GM21723 (cell line): ENCODE measurements around the gene IL37.

Source experiments
- ATAC-seq: cut with Tn5 transposase; IDR thresholded peaks from one replicate; pipeline ENCODE4 v1.9.1; 2021; ENCODE audit warnings: mild to moderate bottlenecking, moderate library complexity; ENCODE audit not compliant: unreplicated experiment

The IL37 gene, protein sequence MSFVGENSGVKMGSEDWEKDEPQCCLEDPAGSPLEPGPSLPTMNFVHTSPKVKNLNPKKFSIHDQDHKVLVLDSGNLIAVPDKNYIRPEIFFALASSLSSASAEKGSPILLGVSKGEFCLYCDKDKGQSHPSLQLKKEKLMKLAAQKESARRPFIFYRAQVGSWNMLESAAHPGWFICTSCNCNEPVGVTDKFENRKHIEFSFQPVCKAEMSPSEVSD

DNA sequence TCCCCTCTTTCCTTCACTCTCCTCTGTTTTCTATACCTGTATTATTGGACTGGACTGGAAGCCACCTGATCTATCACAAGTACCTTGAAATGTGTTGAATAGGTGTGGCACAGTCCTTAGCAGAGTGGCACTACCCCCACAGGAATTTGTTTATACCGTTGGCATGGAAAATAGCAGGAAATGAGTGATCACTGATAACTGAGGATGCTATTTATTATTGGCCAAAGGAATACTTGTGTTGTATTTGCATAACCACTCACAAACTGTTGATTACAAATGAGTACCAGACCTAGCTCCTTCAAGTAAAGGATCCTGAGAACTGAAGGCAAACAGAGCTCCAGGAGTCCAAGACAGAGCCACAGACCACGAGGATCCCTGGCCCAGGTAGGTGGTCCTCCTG is at the start of gene IL37:
IL37 (plus strand) TSS at position 301 of the 400 bp plus-strand sequence. CDS start 1,848 bp downstream, outside the sequence.
- no peak for ATAC-seq

DNA sequence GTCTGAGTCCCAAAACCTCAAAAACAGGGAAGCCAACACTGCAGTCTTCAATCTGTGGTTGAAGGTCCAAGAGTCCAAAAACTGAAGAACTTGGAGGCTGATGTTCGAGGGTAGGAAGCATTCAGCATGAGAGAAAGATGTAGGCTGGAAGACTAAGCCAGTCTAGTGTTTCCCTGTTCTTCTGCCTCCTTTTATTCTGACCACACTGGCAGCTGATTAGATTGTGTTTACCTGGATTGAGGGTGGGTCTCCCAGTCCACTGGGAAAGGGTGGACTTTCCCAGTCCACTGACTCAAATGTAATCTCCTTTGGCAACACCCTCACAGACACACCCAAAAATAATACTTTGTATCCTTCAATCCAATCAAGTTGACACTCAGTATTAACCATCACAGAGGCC is 46.9 kb upstream of the IL37 start:
- ATAC-seq, result no peak

DNA sequence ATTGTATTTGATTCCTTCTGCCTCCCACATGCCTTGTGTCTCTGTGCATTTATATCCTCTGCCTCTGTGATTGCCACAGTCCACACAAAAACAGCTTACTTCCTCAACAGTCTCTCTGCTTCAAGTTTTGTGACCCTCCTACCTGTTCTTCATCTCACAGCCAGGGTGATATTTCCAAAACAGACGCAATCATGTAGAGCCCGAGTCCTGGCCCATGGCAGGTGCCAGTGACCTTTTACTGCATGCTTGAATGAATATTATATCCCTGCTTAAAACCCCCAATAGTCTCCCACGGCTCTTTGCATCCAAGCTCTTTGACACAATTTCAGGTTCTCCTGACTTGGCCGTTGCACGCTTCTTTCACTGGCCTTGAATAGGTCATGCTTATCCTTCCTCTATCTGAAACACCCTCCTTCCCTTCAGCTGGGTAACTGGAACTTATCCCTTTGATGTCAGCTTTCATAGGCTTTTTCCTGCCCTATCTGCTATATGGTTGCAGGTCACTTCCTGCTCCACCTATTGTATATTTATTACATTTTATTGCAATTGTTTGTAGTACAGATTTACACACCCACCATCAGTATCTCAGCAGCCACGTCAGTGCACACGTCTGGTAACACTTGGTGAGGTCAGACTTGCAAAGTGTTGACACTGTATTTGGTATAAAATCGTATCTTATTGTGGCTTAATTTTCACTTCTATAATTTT is 44.7 kb upstream of the IL37 start:
- no peak for ATAC-seq

DNA sequence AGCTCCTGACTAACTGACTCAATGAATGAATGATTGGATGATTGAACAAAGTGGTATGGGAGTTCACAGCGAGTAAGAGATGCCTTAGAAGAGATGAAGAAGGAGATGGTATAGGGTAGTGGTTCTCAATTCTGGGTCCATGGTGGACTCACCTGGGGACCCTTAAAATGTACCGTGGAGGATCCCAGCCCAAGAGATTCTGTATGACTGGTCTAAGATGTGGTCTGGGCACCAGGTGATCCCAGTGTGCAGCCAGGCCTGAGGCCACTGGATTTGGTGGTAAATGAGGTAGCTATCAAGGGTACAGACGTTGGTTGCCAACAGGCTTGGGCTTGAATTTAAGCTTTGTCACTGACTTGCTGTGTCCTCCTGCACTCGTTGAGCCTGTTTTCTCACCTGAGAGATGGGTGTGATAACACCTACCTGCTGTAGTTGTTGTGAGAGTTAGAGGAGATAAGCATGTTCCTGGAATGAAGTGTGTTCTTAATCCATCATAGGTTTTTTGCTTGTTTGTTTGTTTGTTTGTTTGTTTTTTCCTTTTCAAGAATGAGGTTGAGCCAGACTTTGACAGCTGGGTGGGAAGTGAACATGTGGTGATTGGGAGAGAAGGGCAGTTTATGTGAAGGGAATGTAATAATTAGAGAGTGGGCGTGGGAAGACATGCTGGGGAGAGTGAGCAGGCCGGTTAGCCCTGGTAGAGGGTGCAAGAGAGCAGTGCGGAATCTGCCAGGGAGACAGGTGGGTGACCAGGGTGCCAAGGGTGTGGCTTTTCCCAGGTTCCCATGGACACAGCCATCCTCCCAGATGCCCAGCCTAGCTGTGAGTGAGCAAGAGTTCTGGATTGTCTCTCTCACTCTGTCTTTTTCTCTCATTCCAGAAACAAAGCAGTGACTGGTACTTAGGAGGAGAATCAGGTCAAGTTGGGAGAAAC is 43.0 kb upstream of the IL37 start:
- no peak for ATAC-seq

DNA sequence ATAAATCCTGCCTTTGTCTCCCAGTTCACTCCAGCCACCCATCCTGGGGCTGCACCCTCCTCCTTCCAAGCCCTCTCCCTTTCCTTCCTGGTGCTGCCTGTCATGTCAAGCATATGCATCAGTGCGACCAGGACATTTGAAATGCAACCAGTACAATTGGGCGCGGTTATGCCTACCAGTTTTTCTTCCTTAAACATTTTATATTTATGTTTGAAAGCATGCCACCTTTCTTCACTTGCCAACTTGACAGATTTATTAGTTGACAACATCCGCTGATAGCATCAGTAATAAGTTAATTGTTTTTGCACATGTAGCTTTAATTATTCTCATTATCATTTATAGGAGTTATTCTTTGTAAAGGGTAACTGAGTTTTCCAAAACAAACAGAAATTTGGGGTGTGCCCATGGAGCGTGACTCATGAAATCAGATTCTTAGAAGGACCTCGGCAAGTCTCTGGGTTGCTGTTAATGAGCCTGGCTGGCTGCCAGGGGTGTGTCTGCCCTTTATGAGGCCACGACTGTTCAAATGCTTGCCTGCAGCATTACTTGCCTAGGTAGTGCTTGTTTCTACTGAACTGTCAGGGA is 41.6 kb upstream of the IL37 start:
- ATAC-seq, result no peak

DNA sequence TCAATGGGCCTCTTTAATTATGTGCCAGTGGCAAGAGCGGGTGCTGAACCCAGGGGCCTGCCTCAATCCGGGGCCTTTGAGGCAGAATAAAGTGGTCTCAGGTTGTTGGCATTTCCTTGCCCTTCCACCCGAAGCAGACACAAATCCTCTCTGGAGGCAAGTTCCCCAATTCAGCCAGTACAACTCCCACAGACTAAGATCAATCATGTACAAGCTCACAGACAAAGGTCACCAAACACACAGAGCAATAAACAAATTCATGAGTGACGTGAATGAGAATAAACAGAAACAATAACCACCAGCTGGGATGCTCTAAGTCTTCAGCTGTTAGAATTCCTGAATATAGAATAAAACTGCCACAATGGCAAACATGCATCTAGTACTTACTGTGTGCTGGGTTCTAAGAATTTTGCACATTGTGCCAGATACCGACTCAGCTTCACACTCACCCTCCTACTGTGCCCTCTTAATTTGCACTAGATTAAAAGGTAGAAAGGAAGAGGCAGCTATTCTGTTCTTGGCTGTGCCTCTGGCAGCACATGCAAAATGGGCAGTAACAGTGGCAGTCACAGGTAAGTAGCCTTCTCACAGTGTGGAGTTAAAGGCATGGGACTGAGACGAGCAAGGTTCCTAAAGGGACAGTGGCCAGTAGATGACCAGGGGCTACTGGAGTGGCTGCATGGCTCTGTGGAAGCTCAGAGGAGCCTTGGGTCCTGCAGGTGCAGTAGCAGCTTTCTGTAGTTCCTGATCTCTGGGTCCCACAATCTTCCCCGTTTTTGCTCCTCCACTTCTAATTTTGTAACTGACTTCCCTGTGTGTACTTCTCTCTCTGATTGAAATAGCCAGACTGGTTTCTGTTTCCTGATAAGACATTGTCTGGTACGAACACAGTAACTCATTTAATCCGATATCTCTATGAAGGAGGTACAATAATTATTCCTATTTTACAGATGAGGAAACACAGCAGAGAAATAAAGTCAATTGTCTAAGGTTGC is 39.8 kb upstream of the IL37 start:
- ATAC-seq, result no peak

DNA sequence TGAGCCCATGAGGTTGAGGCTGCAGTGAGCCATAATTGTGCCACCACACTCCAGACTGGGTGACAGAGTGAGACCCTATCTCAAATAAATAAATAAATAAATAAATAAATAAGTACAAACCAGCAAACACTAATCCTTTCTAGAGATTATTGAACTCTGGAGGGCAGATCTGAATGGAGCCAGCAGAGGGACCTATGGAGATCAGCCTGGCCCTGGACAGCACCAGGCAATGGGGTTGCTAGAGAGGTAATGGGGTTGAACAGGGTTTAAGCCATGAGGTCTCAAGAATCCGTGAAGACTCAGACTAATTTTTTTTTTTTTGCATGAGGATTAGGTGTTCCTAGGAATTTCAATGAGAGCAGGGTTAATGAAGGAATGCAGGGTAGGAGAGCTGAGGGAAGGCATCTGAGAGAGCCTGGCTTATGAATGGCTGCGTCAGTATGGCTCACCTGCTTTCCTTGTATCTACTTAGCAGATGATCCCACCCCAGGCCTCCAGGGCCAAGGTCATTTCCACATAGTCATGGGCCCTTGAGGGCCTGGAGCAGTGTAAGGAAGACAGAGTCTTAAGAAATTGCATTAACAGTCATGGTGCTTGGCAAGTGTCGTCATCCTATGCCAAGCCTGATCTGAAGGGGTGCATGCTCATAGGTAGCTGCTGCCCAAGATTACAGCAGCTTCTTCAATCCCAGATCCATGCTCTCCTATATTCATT is 34.6 kb upstream of the IL37 start:
- ATAC-seq, result no peak

DNA sequence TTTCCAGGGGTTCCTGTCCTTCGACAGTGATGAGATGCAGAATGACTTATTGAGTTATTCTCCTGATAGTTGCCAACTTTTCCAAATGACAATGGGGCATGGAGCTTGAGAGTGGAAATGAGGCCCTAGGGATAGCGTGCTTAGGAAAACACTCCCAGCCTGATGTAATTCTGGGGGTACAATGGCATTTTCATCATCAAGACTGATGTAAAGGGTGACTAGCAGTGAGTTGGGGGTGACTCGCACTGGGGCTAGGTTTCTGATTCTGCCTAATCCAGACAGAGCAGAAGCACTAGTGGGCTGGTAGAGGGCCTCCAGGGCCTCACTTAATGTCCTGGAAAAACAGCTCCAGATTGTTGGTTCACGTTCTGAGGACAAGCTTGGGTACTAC is 34.0 kb upstream of the IL37 start:
- no peak for ATAC-seq

DNA sequence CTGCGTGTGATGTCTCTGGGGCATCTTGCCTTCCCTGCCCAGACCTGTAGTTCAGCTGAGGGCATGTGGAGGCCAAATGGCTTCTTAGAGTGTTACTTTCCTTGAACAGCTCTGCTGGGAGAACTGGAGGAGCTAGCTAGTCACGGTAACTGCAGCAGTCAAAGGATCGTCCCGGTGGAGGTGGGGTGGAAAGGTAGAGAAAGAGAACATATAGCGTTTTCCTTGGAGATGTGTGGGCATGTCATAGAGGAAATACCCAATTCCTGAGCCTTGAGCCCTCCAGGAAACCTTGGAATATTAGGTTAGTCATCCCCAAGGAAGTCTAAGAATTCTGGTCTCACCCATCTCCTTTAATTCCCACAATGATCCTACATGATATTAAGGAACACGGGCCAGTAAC is 33.5 kb upstream of the IL37 start:
- ATAC-seq, result no peak

DNA sequence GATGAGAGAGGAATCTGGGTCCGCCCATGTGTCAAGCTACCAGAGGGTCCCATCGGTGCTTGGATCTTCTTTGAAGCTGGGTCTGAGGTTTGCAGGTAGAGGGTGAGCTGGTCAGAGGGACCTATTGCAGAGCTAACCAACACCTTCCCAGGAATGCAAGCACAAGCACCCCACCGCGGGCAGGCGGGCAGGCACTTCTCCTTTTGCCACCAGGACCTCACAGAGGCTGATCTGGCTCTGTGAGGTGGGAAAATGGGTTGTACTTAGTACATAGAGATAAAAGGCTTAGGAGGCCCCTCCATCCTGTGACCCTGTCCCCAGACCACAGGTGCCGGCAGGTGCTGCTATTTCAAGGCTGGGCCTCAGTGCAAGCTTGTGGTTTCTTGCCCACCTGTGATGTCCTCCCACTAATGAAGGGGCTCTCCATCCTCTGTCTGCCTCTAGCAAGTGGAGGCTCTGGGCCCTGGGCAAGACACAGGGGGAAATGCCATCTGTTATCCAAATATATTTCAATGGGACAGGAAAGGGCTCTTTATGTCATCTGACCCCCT is 31.4 kb upstream of the IL37 start:
- no peak for ATAC-seq

DNA sequence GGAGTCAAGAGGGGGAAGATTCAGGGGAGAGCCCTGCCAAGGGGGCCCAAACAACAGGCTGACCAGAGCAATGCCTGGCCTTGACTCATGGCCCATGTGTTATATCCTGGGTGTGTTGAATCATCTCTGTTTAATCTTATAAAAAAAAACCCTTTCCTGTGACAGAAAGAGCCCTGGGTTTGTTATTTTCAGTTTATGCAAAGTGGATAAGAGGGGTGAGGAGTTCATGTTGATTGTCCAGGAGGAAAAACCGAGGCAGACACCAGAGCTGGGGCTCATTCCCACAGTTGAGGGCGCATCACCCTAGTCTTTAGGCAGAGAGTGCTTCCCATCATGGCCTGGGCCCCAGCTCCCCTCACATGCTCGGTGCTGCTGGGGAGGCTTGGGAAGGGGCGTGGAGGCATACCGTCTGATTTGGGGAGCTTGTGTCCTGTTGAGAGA is 30.9 kb upstream of the IL37 start:
- ATAC-seq, result no peak

DNA sequence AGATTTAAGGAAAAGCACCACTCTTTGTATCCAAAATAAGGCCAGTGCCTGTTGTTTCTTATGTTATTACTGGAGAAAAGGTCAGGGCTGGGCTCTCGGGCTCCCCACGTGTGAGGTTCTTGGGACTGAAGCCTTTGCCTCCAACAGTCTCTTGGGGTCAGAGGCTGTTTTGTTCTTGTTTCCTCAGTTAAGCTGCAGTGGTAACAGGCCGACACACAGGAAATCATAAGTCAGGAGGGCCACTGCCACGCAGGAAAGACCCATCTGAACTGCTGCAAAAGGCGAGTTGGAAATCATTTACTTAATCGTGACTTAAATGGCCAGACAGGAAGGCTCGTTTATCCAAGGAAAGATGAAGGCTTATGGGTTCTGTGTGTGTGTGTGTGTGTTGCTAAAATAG is 30.3 kb upstream of the IL37 start:
- ATAC-seq, result no peak

DNA sequence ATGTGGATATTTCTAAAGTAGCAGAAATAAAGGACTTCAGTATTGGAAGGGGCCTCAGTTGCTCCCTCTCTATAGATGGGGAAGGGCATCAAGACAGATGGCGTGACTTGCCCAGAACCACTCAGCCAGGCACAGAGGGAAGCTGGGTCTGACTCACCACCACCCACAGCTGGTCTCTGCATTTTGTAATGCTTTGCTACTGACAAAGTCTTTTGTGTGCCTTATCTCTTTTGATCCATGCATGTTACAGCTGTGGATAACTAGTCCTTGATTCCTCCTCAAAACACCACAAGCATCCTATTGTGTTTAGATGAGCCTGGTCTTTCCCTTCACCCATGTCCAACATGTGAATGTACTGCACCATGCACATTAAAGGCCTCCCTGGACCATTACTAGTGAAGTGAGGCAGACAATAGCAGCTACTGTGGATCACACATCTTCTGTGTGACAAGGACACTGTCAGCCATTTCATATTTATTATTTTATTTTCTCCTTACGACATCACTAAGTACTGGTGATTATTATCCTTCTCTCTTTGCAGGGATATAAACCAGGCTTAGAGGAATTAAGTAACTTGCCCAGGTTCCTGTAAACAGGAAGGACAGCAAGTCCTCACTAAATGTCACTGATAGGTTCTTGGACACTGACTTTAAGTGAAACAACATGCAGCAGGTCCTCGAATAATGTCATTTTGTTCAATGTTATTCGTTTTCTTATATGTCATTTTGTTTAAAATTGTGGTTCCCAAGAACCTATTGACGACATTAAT is 29.6 kb upstream of the IL37 start:
- ATAC-seq, result peak; percentile 67

DNA sequence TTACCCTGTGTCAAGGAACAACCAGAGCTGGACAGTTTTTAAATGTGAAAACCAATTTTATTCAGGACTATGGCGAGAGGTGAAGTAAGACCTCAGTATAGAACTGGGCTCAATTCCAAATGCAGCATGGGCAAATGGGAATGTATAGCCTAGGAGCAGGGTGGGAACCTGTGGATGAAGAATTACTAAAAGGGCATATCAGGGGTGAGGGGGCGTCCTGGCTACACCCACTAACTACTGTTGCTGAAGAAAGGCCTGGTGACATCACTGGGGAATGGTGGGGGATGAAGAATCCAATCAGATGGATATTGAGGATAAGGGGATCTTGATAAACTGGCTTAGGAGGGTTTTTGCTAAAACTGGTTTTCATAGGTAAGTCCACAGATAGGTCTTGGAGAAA is 27.3 kb upstream of the IL37 start:
- ATAC-seq, result no peak

DNA sequence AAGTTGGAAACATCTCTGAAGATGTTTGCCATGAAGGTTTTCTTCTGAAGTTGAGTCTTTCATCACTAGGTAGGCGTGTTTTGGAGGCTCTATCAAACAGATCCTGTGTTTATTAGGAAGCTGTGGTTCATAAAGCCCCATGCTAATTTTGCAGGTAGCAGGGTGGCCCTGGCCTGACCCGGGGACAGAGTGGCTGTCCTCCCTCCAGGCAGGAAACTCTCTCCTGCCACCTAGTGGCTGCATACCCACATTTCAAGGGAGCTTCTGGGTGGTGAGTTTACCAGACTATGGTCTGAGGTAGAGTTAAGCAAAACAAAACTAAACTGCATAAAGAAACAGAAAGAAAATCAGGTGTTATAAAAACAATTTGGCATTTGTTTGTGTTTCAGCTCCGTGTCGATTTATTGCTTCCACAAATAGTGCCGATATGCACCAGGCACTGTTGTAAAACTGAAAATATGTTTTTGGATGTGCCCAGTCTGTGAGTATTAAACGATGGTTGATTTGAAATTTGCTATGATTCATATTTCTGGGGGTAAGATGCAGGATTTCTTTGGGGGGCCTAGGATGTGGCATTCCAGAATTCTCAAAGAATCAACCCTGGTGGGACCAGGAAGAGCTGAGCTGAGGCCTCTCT is 26.0 kb upstream of the IL37 start:
- peak; percentile 69 for ATAC-seq

DNA sequence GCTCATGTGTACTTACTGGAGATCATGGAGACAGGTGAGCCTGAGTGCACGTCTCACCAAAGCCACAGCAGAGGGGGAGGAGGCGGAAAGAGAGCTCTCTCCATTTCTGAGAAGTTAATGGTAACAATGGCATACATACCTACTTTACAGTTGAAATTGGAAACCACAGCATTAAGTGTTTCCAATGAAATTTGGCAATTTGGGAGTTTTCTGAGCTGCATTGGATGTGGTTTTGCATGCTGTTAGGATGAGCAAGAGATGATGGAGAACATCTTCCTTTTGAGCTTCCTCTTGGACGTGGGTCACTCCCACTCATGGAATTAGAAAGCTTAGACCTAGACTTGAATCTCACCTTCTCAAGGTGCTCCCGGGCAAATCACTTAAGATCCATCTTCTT is 25.5 kb upstream of the IL37 start:
- no peak for ATAC-seq

DNA sequence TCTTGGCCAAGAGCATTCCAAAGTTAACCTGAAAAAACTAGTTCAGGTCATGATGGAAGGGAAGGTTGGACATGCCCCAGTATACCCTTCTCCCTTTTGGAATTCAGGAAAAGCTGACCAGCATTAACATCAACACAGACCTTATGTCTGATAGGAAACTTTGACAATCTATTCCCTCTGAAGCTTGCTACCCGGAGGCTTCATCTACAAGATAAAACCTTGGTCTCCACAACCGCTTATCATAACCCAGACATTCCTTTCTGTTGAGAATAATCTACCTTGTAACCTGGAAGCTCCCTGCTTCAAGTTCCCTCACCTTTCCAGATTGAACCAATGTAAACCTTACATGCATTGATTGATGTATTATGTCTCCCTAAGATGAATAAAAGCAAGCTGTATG is 24.7 kb upstream of the IL37 start:
- ATAC-seq, result no peak
